Sigmoid colon (tissue), 7 donors: Measurements from ENCODE around the gene SELENOO. TPM values are rescaled to one million over a fixed set of nuclear protein-coding genes. Genes with fewer than 3 reads are reported as not detected.
A peak's percentile ranks its signal among the peaks of the same experiment; 100 is the strongest.
"Not testable (repeated sequence)": the region's sequence is repeated elsewhere in the genome, so short reads cannot be mapped to it uniquely, and the experiment has no call there.

Experiments
- DNase-seq: peaks from one replicate; pipeline ENCODE4 v3.0.0-alpha.2; 2019
- H3K27ac ChIP-seq, 4 donors: fragments of 200-600 bp; sonication (generic); one replicate each; pipeline ENCODE4 v1.5.1; 2016 to 2019; ENCODE audit warnings: mild to moderate bottlenecking in 1 of 4
- H3K27me3 ChIP-seq, 3 donors: fragments of 200-600 bp; sonication (generic); one replicate each; pipeline ENCODE4 v1.5.1; 2019; ENCODE audit warnings: mild to moderate bottlenecking in 1 of 3
- H3K36me3 ChIP-seq, 4 donors: fragments of 200-600 bp; sonication (generic); one replicate each; pipeline ENCODE4 v1.5.1; 2016 to 2019
- H3K4me1 ChIP-seq, 4 donors: fragments of 200-600 bp; sonication (generic); one replicate each; pipeline ENCODE4 v1.5.1; 2017 to 2019
- H3K4me3 ChIP-seq, 4 donors: fragments of 200-600 bp; sonication (generic); one replicate each; pipeline ENCODE4 v1.5.1; 2017 to 2019; ENCODE audit warnings: mild to moderate bottlenecking in 2 of 4, moderate library complexity in 1 of 4
- H3K9me3 ChIP-seq, 4 donors: fragments of 200-600 bp in 3 of 4; sonication (generic) in 3 of 4; one replicate each; pipeline versions ENCODE4 v1.5.1 to v1.6.1; 2013 to 2019
- EP300 ChIP-seq, 4 donors: sonication (generic); formaldehyde crosslinking; IDR thresholded peaks; one replicate each; pipeline ENCODE4 v1.6.1; 2017; ENCODE audit warnings: antibody characterized with exemption in 4 of 4
- POLR2A ChIP-seq, 2 donors: fragments of 450-650 bp; IDR thresholded peaks; one replicate each; pipeline ENCODE4 v1.6.1; 2016; ENCODE audit warnings: antibody characterized with exemption in 2 of 2, mild to moderate bottlenecking in 2 of 2, moderate library complexity in 2 of 2
- POLR2AphosphoS5 ChIP-seq, 4 donors: sonication (generic); formaldehyde crosslinking; IDR thresholded peaks; one replicate each; pipeline ENCODE4 v1.6.1; 2017; ENCODE audit warnings: antibody characterized with exemption in 4 of 4
- WGBS, 2 donors: extraction: QIAGEN DNeasy Blood & Tissue Kit; methylation state at CpG; one replicate each; pipeline ENCODE4 v1.1.7; 2013; 5-methylcytosine and 5-hydroxymethylcytosine counted together
- intact Hi-C: fragments of 100-400 bp; cut with DNase I; formaldehyde crosslinking; loops from one replicate; pipeline ENCODE4 v1.15.1; 2023
- polyA plus RNA-seq, 3 donors: library from polyadenylated mRNA; stranded (reverse); fragments of 200-250 nt; gene quantifications; one replicate each; pipeline ENCODE4 v1.2.3, GENCODE V29; 2013
- total RNA-seq, 4 donors: library from RNA; depleted of rRNA; stranded (reverse); fragments of >200 nt; gene quantifications; one replicate each; pipeline ENCODE4 v1.1.0, GENCODE V29; 2016
- TF ChIP-seq, protein P1 (sequence below), 4 experiments: fragments of 450-650 bp in 3 of 4; fragments of 200-600 bp in 1 of 4; IDR thresholded peaks; one replicate each; pipeline ENCODE4 v1.5.1; 2016 to 2019; ENCODE audit warnings: antibody characterized with exemption in 4 of 4, mild to moderate bottlenecking in 3 of 4, moderate library complexity in 2 of 4
- donor health status: healthy with polysubstance abuse.
- donor health status: Bipolar disorder and iron deficiency.
- donor health status: healthy.

Gene SELENOO
- total and polyA plus RNA-seq, 7 donors: 10.2 to 30.2 (median 17.9) TPM

DNA sequence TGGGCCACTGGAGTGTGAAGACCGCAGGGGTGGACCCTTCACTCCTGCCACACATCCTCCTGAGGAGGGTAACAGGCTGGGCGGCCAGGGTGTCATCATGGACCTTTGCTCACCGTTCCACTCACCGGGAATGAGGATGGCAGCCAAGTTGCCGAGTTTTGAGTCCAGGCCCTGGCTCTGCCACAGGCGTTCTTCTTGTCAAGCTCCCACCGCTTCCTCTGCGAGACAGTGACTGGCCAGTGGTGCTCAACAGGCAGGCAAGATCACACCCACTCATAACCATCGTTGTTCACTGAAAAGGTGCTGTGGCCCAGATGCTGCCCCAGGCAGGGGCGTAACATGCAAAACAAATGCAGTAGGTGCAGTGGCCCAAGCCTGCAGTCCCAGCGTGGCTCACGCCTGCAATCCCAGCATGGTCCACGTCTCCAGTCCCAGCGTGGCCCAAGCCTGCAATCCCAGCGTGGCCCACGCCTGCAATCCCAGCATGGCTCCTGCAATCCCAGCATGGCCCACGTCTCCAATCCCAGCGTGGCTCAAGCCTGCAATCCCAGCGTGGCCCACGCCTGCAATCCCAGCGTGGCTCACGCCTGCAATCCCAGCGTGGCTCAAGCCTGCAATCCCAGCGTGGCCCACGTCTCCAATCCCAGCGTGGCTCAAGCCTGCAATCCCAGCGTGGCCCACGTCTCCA, 35.2 kb upstream of the SELENOO start:
- 94 to 96% methylated on average over 28 of the region's 28 CpGs for WGBS, 2 donors
- no peaks in the 10 kb centered on the region for H3K9me3 ChIP-seq
- TF ChIP-seq, protein P1, sequence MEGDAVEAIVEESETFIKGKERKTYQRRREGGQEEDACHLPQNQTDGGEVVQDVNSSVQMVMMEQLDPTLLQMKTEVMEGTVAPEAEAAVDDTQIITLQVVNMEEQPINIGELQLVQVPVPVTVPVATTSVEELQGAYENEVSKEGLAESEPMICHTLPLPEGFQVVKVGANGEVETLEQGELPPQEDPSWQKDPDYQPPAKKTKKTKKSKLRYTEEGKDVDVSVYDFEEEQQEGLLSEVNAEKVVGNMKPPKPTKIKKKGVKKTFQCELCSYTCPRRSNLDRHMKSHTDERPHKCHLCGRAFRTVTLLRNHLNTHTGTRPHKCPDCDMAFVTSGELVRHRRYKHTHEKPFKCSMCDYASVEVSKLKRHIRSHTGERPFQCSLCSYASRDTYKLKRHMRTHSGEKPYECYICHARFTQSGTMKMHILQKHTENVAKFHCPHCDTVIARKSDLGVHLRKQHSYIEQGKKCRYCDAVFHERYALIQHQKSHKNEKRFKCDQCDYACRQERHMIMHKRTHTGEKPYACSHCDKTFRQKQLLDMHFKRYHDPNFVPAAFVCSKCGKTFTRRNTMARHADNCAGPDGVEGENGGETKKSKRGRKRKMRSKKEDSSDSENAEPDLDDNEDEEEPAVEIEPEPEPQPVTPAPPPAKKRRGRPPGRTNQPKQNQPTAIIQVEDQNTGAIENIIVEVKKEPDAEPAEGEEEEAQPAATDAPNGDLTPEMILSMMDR (IDR thresholded peaks at IDR 0.05): no peak
- no peak for TF ChIP-seq POLR2AphosphoS5 (IDR thresholded peaks at IDR 0.05)

DNA sequence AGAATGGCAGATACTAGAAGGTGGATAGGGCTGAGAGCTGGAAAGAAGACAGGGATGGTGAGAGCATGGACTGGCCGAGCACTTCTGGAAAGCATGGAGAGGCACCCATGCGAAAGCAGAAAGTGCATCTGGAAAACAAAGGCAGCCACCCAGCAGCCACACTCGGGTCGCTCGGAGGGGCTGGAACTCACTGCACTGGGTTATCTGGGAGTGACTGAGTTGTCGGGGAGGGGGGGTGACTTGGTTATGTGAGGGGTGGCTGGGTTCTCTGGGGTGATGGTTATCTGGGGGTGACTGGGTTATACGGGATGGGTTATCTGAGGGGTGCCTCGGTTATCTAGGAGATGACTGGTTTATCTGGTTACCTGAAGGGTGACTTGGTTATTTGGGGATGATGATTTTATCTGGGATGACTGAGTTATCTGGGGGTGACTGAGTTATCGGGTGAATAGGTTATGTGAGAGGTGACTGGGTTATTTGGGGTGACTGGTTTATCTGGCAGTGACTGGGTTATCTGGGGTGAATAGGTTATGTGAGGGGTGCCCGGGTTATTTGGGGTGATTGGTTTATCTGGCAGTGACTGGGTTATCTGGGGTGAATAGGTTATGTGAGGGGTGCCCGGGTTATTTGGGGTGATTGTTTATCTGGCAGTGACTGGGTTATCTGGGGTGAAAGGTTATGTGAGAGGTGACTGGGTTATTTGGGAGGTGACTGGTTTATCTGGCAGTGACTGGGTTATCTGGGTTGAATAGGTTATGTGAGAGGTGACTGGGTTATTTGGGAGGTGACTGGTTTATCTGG, 32.9 kb upstream of the SELENOO start:
- Histone ChIP-seq H3K27ac (no peak overlapping the region), H3K27me3 (peaks cover 17 to 36% (median 24%) of the 10 kb centered on the region in 3 donors), H3K4me1 (peaks cover 0 to 16% (median 14%) of the 10 kb centered on the region in 4 donors), H3K4me3 (no peak overlapping the region), H3K36me3 (no peaks in the 10 kb centered on the region), H3K9me3 (no peaks in the 10 kb centered on the region)
- TF ChIP-seq POLR2AphosphoS5 (IDR thresholded peaks at IDR 0.05) (no peak), EP300 (IDR thresholded peaks at IDR 0.05) (no peak), POLR2A (IDR thresholded peaks at IDR 0.05) (no peak)
- TF ChIP-seq, protein P1 (IDR thresholded peaks at IDR 0.05): no peak
- peak; percentile 36 for DNase-seq
- intact Hi-C loops: no loop called here
- WGBS, 2 donors: 45 to 66% methylated on average over 11 of the region's 11 CpGs

More for the DNA sequence above, 35.2 kb upstream of the SELENOO start:
- H3K27me3 ChIP-seq: peaks cover 8 to 18% (median 11%) of the 10 kb centered on the region in 3 donors
- no peak overlapping the region for H3K4me3 ChIP-seq
- H3K27ac ChIP-seq: no peak overlapping the region
- H3K4me1 ChIP-seq: peaks cover 0 to 10% (median 9%) of the 10 kb centered on the region in 4 donors
- peak; percentile 52 for DNase-seq
- no peaks in the 10 kb centered on the region for H3K36me3 ChIP-seq
- intact Hi-C loops: no loop called here

DNA sequence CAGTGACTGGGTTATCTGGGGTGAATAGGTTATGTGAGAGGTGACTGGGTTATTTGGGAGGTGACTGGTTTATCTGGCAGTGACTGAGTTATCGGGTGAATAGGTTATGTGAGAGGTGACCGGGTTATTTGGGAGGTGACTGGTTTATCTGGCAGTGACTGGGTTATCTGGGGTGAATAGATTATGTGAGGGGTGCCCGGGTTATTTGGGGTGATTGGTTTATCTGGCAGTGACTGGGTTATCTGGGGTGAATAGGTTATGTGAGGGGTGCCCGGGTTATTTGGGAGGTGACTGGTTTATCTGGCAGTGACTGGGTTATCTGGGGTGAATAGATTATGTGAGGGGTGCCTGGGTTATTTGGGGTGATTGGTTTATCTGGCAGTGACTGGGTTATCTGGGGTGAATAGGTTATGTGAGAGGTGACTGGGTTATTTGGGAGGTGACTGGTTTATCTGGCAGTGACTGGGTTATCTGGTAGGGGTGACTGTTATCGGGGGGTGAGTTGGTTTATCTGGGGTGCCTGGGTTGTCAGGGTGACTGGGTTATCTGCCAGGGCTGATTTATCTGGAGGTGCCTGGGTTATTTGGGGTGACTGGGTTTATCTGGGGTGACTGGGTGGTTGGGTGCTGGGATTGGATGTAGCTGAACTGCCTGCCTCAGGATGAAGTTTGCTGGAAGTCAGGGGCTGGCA, 32.2 kb upstream of the SELENOO start:
- H3K9me3 ChIP-seq, intact Hi-C loops, H3K27ac ChIP-seq, H3K36me3 ChIP-seq, H3K4me3 ChIP-seq: not testable (repeated sequence)
- peak; percentile 40 for DNase-seq
- H3K27me3 ChIP-seq: peaks cover 17 to 43% (median 28%) of the 10 kb centered on the region in 3 donors
- WGBS, 2 donors: 66 to 86% methylated on average over 5 of the region's 5 CpGs
- H3K4me1 ChIP-seq: peaks cover 0 to 16% (median 14%) of the 10 kb centered on the region in 4 donors

DNA sequence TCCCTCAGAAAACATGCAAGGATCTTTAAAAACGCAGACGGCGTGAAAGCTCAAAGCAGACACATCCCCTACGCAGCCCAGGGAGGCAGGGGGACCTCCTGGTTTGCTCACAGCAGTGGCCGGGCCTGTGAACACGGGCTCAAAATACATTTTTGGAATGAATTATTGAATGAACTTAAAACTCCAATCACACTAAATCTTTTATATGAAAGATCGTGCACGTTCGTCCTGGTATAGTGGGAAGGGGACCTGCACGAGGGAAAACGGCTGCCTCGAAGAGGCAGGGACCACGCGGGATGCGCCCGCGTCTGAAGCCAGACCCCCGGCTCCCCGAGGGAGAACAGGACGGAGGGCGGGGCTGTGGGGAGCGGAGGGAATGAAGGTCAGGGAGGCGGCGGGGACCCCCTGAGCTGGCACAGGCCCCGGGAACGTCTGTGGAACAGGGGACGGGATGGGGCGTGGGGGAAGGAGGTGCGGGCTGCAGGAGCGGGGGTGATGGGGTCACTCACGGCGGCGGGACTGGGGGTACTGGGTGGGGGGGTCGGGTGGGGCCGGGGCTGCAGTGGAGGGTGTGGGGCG, 31.5 kb upstream of the SELENOO start:
- WGBS, 2 donors: 9 to 13% methylated on average over 36 of the region's 36 CpGs

More for the DNA sequence above, 31.5 kb upstream of the SELENOO start:
- intact Hi-C loops: no loop called here
- no peak overlapping the region for H3K27ac ChIP-seq
- no peaks in the 10 kb centered on the region for H3K9me3 ChIP-seq
- peaks cover 17 to 50% (median 33%) of the 10 kb centered on the region in 3 donors for H3K27me3 ChIP-seq
- DNase-seq: peak; percentile 56
- peaks cover 0 to 16% (median 14%) of the 10 kb centered on the region in 4 donors for H3K4me1 ChIP-seq
- H3K36me3 ChIP-seq: no peaks in the 10 kb centered on the region
- peak overlapping the region in 3 of 4 donors; percentile 44 to 56 (median 53) for H3K4me3 ChIP-seq
- TF ChIP-seq POLR2A (IDR thresholded peaks at IDR 0.05): no peak
- no peak for TF ChIP-seq EP300 (IDR thresholded peaks at IDR 0.05)
- TF ChIP-seq, protein P1 (IDR thresholded peaks at IDR 0.05): no peak
- TF ChIP-seq POLR2AphosphoS5 (IDR thresholded peaks at IDR 0.05): no peak
